HepG2 (cell line): ENCODE measurements around the gene DDR1. TPM values are rescaled to one million over a fixed set of nuclear protein-coding genes. Genes with fewer than 3 reads are reported as not detected.

ENCODE experiments used
- ARNTL ChIP-seq: sonication (generic); formaldehyde crosslinking; IDR thresholded peaks from 2 replicates; pipeline ENCODE4 v1.4.0; 2020; ENCODE audit warnings: mild to moderate bottlenecking, missing genetic modification reagents
- CEBPG ChIP-seq: IDR thresholded peaks from 2 replicates; pipeline ENCODE4 v1.6.1; 2016
- FOXJ3 ChIP-seq: sonication (generic); formaldehyde crosslinking; IDR thresholded peaks from 2 replicates; pipeline ENCODE4 v1.4.0; 2020; ENCODE audit warnings: missing genetic modification reagents, mild to moderate bottlenecking, borderline replicate concordance
- GZF1 ChIP-seq: sonication (generic); formaldehyde crosslinking; IDR thresholded peaks from 2 replicates; pipeline ENCODE4 v1.5.1; 2020; ENCODE audit warnings: mild to moderate bottlenecking, missing genetic modification reagents
- KLF11 ChIP-seq: IDR thresholded peaks from 2 replicates; pipeline ENCODE4 v1.6.1; 2016; ENCODE audit warnings: missing compliant biosample characterization
- MAFK ChIP-seq, 2 experiments: IDR thresholded peaks in 1 of 2; conservative IDR thresholded peaks in 1 of 2; 2 replicates each; pipeline ENCODE4 v1.6.1; 2011; ENCODE audit warnings: improper control_type of control experiment in 2 of 2, low read length in 2 of 2
- MATR3 ChIP-seq: sonication (generic); formaldehyde crosslinking; IDR thresholded peaks from 2 replicates; pipeline ENCODE4 v1.4.0; 2020; ENCODE audit warnings: missing genetic modification reagents
- NFE2L1 ChIP-seq: sonication (generic); formaldehyde crosslinking; IDR thresholded peaks from 2 replicates; pipeline ENCODE4 v1.4.0; 2020; ENCODE audit warnings: missing genetic modification reagents, mild to moderate bottlenecking, borderline replicate concordance
- NFKB2 ChIP-seq: sonication (generic); formaldehyde crosslinking; IDR thresholded peaks from 2 replicates; pipeline ENCODE4 v1.4.0; 2020; ENCODE audit warnings: missing genetic modification reagents, borderline replicate concordance
- NR2F6 ChIP-seq, 2 experiments: IDR thresholded peaks; 2 replicates each; pipeline ENCODE4 v1.6.1; 2016; ENCODE audit warnings: antibody characterized with exemption in 1 of 2, mild to moderate bottlenecking in 1 of 2
- PAWR ChIP-seq: sonication (generic); formaldehyde crosslinking; IDR thresholded peaks from 2 replicates; pipeline ENCODE4 v1.4.0; 2020; ENCODE audit warnings: missing genetic modification reagents, mild to moderate bottlenecking, borderline replicate concordance
- SMARCC2 ChIP-seq: fragments of 450-650 bp; IDR thresholded peaks from 2 replicates; pipeline ENCODE4 v1.6.1; 2017; ENCODE audit warnings: antibody characterized with exemption, mild to moderate bottlenecking
- THYN1 ChIP-seq: sonication (generic); formaldehyde crosslinking; IDR thresholded peaks from 2 replicates; pipeline ENCODE4 v1.8.1; 2023; ENCODE audit warnings: low read depth, mild to moderate bottlenecking, moderate library complexity, missing genetic modification reagents, borderline replicate concordance
- YY1 ChIP-seq: IDR thresholded peaks from 2 replicates; pipeline ENCODE4 v1.6.1; 2011; ENCODE audit warnings: low read length, low read depth, moderate library complexity, mild to moderate bottlenecking; ENCODE audit not compliant: insufficient read depth, insufficient replicate concordance
- ZKSCAN8 ChIP-seq: IDR thresholded peaks from 2 replicates; pipeline ENCODE4 v1.6.1; 2016; ENCODE audit warnings: borderline replicate concordance, missing genetic modification reagents, missing compliant biosample characterization
- ZNF124 ChIP-seq: sonication (generic); formaldehyde crosslinking; IDR thresholded peaks from 2 replicates; pipeline ENCODE4 v1.4.0; 2020; ENCODE audit warnings: missing genetic modification reagents
- ZNF143 ChIP-seq: sonication (generic); formaldehyde crosslinking; IDR thresholded peaks from 2 replicates; pipeline ENCODE4 v1.4.0; 2020; ENCODE audit warnings: missing genetic modification reagents
- ZNF543 ChIP-seq: sonication (generic); formaldehyde crosslinking; IDR thresholded peaks from 2 replicates; pipeline ENCODE4 v1.4.0; 2020; ENCODE audit warnings: mild to moderate bottlenecking, missing genetic modification reagents
- ZNF644 ChIP-seq: IDR thresholded peaks from 2 replicates; pipeline ENCODE4 v1.6.1; 2016; ENCODE audit warnings: low read depth
- ZNF7 ChIP-seq: IDR thresholded peaks from 2 replicates; pipeline ENCODE4 v1.6.1; 2016; ENCODE audit warnings: missing biosample characterization, missing genetic modification reagents
- ZNF761 ChIP-seq: sonication (generic); formaldehyde crosslinking; conservative IDR thresholded peaks from 2 replicates; pipeline ENCODE4 v1.4.0; 2020; ENCODE audit warnings: mild to moderate bottlenecking, missing genetic modification reagents
- polyA plus RNA-seq, 8 experiments: library from polyadenylated mRNA; depleted of rRNA in 3 of 8; stranded (reverse) in 7 of 8; unstranded in 1 of 8; fragments of >200 nt; fragmentation: Illumina TruSeq in 4 of 8; extraction: Trizol in 4 of 8; gene quantifications; 2 replicates each; pipeline versions ENCODE4 v1.2.1 to v1.2.3, GENCODE V29; 2011 to 2016; ENCODE audit warnings: low read depth in 4 of 8, missing spikeins in 1 of 8, mixed read lengths in 1 of 8; ENCODE audit not compliant: insufficient read depth in 1 of 8
- total RNA-seq, 5 experiments: library from RNA; depleted of rRNA; stranded (reverse); fragments of >200 nt; fragmentation: Illumina TruSeq; extraction: Trizol; gene quantifications; 2 replicates each; pipeline ENCODE4 v1.2.3, GENCODE V29; 2016; ENCODE audit warnings: low read depth in 1 of 5
- TF ChIP-seq, protein P1 (sequence below): sonication (generic); formaldehyde crosslinking; IDR thresholded peaks from 2 replicates; pipeline ENCODE4 v1.8.0; 2022; ENCODE audit warnings: mild to moderate bottlenecking, missing genetic modification reagents; ENCODE audit not compliant: insufficient replicate concordance
- TF ChIP-seq, protein P2 (sequence below): sonication (generic); formaldehyde crosslinking; IDR thresholded peaks from 2 replicates; pipeline ENCODE4 v1.4.0; 2020; ENCODE audit warnings: low read depth, mild to moderate bottlenecking, missing genetic modification reagents
- TF ChIP-seq, protein P3 (sequence below): sonication (generic); formaldehyde crosslinking; IDR thresholded peaks from 2 replicates; pipeline ENCODE4 v1.4.0; 2020; ENCODE audit warnings: missing genetic modification reagents, mild to moderate bottlenecking, borderline replicate concordance

Gene DDR1
- total and polyA plus RNA-seq, 2 of the 13 experiments (the other 11 are each of a cell fraction or from before 2014, with no cell fraction given) = 16.7 to 20.2 TPM

DNA sequence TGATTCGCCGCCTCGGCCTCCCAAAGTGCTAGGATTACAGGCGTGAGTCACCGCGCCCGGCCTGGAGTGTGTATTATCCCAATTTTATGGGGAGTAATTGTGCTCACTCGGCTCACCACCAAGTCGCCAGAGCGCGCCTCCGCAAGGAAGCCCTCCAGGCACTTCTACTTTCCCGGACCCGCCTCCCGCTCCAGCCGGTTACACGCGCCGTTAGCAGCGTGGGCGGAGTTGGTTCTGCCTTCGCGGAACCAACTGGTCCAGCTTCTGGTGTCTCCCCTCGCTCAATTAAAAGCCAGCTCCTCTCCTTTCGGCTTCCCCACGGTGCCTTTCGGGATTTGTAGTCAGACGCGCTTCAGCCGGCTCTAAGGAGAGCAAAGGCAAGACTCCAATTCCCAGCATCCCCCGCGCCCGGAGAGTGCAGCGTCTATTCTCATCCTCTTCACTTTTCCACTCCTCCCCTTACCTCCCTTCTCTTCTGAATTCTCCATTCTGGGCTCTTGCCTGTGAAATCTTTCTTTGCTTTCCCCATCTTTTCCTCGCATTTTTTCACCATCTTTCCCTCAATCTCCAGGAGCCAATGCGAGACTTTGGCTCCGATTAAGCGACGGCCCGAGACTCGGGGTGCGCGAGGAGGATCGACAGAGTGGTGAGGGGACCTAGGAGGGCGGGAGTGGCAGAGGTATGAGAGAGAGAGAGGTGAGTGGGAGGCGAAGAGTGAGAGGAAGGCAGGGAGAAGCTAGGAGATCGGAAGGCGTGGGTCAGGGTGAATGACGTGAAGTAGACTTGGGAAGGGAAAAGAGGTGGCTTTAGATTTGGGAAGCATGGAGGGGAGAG lies 23.7 kb downstream of the DDR1 start, which contains the start of gene GTF2H4 (continued):
- TF ChIP-seq, protein P1, sequence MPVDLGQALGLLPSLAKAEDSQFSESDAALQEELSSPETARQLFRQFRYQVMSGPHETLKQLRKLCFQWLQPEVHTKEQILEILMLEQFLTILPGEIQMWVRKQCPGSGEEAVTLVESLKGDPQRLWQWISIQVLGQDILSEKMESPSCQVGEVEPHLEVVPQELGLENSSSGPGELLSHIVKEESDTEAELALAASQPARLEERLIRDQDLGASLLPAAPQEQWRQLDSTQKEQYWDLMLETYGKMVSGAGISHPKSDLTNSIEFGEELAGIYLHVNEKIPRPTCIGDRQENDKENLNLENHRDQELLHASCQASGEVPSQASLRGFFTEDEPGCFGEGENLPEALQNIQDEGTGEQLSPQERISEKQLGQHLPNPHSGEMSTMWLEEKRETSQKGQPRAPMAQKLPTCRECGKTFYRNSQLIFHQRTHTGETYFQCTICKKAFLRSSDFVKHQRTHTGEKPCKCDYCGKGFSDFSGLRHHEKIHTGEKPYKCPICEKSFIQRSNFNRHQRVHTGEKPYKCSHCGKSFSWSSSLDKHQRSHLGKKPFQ (CRISPR knock-in tag) = no peak
- no peak for TF ChIP-seq SMARCC2
- peak; percentile 81 for TF ChIP-seq GZF1 (CRISPR knock-in tag)
- TF ChIP-seq NFKB2 (CRISPR knock-in tag) = peak; percentile 43; the same call in 1 of the 2 replicates
- TF ChIP-seq ZNF543 = peak; percentile 93
- no peak for TF ChIP-seq ZNF7 (CRISPR knock-in tag)
- peak; percentile 77 for TF ChIP-seq YY1
- TF ChIP-seq, protein P2, sequence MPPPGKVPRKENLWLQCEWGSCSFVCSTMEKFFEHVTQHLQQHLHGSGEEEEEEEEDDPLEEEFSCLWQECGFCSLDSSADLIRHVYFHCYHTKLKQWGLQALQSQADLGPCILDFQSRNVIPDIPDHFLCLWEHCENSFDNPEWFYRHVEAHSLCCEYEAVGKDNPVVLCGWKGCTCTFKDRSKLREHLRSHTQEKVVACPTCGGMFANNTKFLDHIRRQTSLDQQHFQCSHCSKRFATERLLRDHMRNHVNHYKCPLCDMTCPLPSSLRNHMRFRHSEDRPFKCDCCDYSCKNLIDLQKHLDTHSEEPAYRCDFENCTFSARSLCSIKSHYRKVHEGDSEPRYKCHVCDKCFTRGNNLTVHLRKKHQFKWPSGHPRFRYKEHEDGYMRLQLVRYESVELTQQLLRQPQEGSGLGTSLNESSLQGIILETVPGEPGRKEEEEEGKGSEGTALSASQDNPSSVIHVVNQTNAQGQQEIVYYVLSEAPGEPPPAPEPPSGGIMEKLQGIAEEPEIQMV (CRISPR knock-in tag) = no peak; the same call in 1 of the 2 replicates
- no peak for TF ChIP-seq NR2F6 (IDR thresholded peaks at IDR 0.05)
- TF ChIP-seq NR2F6 (CRISPR knock-in tag; IDR thresholded peaks at IDR 0.05) = no peak; the same call in none of the 2 replicates
- TF ChIP-seq ARNTL (CRISPR knock-in tag) = 0 out of 2 replicates have a peak, but pooled peaks have one; percentile 62
- TF ChIP-seq THYN1 = peak; percentile 35; the same call in 1 of the 2 replicates
- no peak; the same call in 1 of the 2 replicates for TF ChIP-seq PAWR (CRISPR knock-in tag)
- 0 out of 2 replicates have a peak, but pooled peaks have one; percentile 40 for TF ChIP-seq CEBPG
- peak; percentile 88; the same call in 1 of the 2 replicates for TF ChIP-seq ZKSCAN8 (CRISPR knock-in tag)
- TF ChIP-seq, protein P3, sequence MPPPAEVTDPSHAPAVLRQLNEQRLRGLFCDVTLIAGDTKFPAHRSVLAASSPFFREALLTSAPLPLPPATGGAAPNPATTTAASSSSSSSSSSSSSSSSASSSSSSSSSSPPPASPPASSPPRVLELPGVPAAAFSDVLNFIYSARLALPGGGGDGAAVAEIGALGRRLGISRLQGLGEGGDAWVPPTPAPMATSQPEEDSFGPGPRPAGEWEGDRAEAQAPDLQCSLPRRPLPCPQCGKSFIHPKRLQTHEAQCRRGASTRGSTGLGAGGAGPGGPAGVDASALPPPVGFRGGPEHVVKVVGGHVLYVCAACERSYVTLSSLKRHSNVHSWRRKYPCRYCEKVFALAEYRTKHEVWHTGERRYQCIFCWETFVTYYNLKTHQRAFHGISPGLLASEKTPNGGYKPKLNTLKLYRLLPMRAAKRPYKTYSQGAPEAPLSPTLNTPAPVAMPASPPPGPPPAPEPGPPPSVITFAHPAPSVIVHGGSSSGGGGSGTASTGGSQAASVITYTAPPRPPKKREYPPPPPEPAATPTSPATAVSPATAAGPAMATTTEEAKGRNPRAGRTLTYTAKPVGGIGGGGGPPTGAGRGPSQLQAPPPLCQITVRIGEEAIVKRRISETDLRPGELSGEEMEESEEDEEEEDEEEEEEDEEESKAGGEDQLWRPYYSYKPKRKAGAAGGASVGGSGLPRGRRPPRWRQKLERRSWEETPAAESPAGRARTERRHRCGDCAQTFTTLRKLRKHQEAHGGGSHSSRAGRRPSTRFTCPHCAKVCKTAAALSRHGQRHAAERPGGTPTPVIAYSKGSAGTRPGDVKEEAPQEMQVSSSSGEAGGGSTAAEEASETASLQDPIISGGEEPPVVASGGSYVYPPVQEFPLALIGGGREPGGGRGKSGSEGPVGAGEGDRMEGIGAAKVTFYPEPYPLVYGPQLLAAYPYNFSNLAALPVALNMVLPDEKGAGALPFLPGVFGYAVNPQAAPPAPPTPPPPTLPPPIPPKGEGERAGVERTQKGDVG (CRISPR knock-in tag) = peak; percentile 63; the same call in 1 of the 2 replicates
- peak; percentile 100 for TF ChIP-seq ZNF143
- TF ChIP-seq ZNF124 (CRISPR knock-in tag) = peak; percentile 97
- TF ChIP-seq FOXJ3 (CRISPR knock-in tag) = no peak
- no peak for TF ChIP-seq MAFK (conservative IDR thresholded peaks at IDR 0.05 in 1 of 2, IDR thresholded peaks at IDR 0.05 in 1 of 2; ENCODE audit: low read length in 2 of 2)
- TF ChIP-seq ZNF761 = peak; percentile 57; the same call in 1 of the 2 replicates
- TF ChIP-seq NFE2L1 (CRISPR knock-in tag) = no peak
- TF ChIP-seq KLF11 (CRISPR knock-in tag) = 0 out of 2 replicates have a peak, but pooled peaks have one; percentile 55
- no peak for TF ChIP-seq MATR3 (CRISPR knock-in tag)
- no peak for TF ChIP-seq ZNF644 (CRISPR knock-in tag)
